ENCODE results near the gene UGP2. TPM values are rescaled to one million over a fixed set of nuclear protein-coding genes. Genes with fewer than 3 reads are reported as not detected.

UGP2 gene
- total and polyA plus RNA-seq, 2 donors from 2014 or later, result 118 to 140 TPM

- H3K9ac ChIP-seq (ENCODE audit: low read length in 3 of 3), result no peak overlapping the region
- intact Hi-C loops (cut with DNase I), result no loop called here
- H3K27ac ChIP-seq (ENCODE audit: low read depth in 2 of 2, low read length in 2 of 2), result no peak overlapping the region
- no peaks in the 10 kb centered on the region for H3K27me3 ChIP-seq (ENCODE audit: control insufficient read depth, insufficient read depth, low read length)
- H3K9me3 ChIP-seq (ENCODE audit: control insufficient read depth in 2 of 3, insufficient read depth in 1 of 3, low read length in 3 of 3), result no peaks in the 10 kb centered on the region
- DNase-seq (peak in 4 of 5 donors; percentile 49 to 75 (median 59)), FAIRE-seq (no peak)
- peaks cover 8 to 51% (median 16%) of the 10 kb centered on the region in 3 donors for H3K36me3 ChIP-seq (ENCODE audit: control insufficient read depth in 2 of 3, insufficient read depth in 3 of 3, low read length in 3 of 3)
- no peak overlapping the region for H3K4me3 ChIP-seq (ENCODE audit: low read length in 3 of 3)
- H3K4me1 ChIP-seq (ENCODE audit: control insufficient read depth in 2 of 3, insufficient read depth in 2 of 3, low read depth in 1 of 3, low read length in 3 of 3), result no peaks in the 10 kb centered on the region
- TF ChIP-seq CTCF (IDR thresholded peaks at IDR 0.05; ENCODE audit: borderline replicate concordance, extremely low read depth, insufficient read depth), result peak; percentile 73
Observed at GRCh38 chr2:63888490-63889402, 47.0 kb downstream of the UGP2 start.

- FAIRE-seq (no peak), DNase-seq (no peak)
- Histone ChIP-seq H3K27ac (ENCODE audit: low read depth in 2 of 2, low read length in 2 of 2) (no peak overlapping the region), H3K4me3 (ENCODE audit: low read length in 3 of 3) (no peak overlapping the region), H3K27me3 (ENCODE audit: control insufficient read depth, insufficient read depth, low read length) (no peaks in the 10 kb centered on the region), H3K4me1 (ENCODE audit: control insufficient read depth in 2 of 3, insufficient read depth in 2 of 3, low read depth in 1 of 3, low read length in 3 of 3) (no peaks in the 10 kb centered on the region), H3K36me3 (ENCODE audit: control insufficient read depth in 2 of 3, insufficient read depth in 3 of 3, low read length in 3 of 3) (peaks cover 8 to 51% (median 13%) of the 10 kb centered on the region in 3 donors), H3K9me3 (ENCODE audit: control insufficient read depth in 2 of 3, insufficient read depth in 1 of 3, low read length in 3 of 3) (no peaks in the 10 kb centered on the region), H3K9ac (ENCODE audit: low read length in 3 of 3) (no peak overlapping the region)
- intact Hi-C loops (cut with DNase I), result no loop called here
- no peak for TF ChIP-seq CTCF (IDR thresholded peaks at IDR 0.05; ENCODE audit: borderline replicate concordance, extremely low read depth, insufficient read depth)
Observed at GRCh38 chr2:63890678-63891077, 49.0 kb downstream of the UGP2 start.

- FAIRE-seq, result no peak
- Histone ChIP-seq H3K4me1 (ENCODE audit: control insufficient read depth in 2 of 3, insufficient read depth in 2 of 3, low read depth in 1 of 3, low read length in 3 of 3) (no peaks in the 10 kb centered on the region), H3K27ac (ENCODE audit: low read depth in 2 of 2, low read length in 2 of 2) (no peak overlapping the region), H3K9ac (ENCODE audit: low read length in 3 of 3) (no peak overlapping the region), H3K9me3 (ENCODE audit: control insufficient read depth in 2 of 3, insufficient read depth in 1 of 3, low read length in 3 of 3) (no peaks in the 10 kb centered on the region), H3K4me3 (ENCODE audit: low read length in 3 of 3) (no peak overlapping the region), H3K36me3 (ENCODE audit: control insufficient read depth in 2 of 3, insufficient read depth in 3 of 3, low read length in 3 of 3) (peaks cover 6 to 50% (median 11%) of the 10 kb centered on the region in 3 donors), H3K27me3 (ENCODE audit: control insufficient read depth, insufficient read depth, low read length) (no peaks in the 10 kb centered on the region)
- no peak for TF ChIP-seq CTCF (IDR thresholded peaks at IDR 0.05; ENCODE audit: borderline replicate concordance, extremely low read depth, insufficient read depth)
- no peak for DNase-seq
- intact Hi-C loops (cut with DNase I), result no loop called here
Observed at GRCh38 chr2:63891488-63892030, 49.9 kb downstream of the UGP2 start.
